B cell (primary cell): ENCODE measurements around the gene CCDC170. TPM values are rescaled to one million over a fixed set of nuclear protein-coding genes. Genes with fewer than 3 reads are reported as not detected.

Source experiments
- ATAC-seq: fragments of 200-7000 bp; cut with Tn5 transposase; one replicate; pipeline ENCODE4 v1.10.0; 2021; ENCODE audit warnings: low read depth, mild to moderate bottlenecking, moderate number of reproducible peaks, moderate library complexity
- CTCF ChIA-PET: fragments of 350-600 bp; sonication (Branson Sonifier 250); formaldehyde crosslinking; loops from one replicate; lab custom pipeline; 2021; ENCODE audit warnings: antibody characterized with exemption, inconsistent platforms; lab: Charles Lee
- POLR2A ChIA-PET: fragments of 350-600 bp; sonication (Branson Sonifier 250); formaldehyde crosslinking; loops from one replicate; lab custom pipeline; 2021; ENCODE audit warnings: antibody characterized with exemption; lab: Charles Lee
- DNase-seq: peaks from one replicate; pipeline ENCODE4 v3.0.0; 2013
- H2AFZ ChIP-seq: 2 replicates; pipeline ENCODE4 v1.6.1; 2012; ENCODE audit warnings: mild to moderate bottlenecking, low read depth, low read length; ENCODE audit not compliant: insufficient read depth, poor library complexity, severe bottlenecking
- H3K27ac ChIP-seq, 2 donors: 1 replicate in 1 of 2; 2 replicates in 1 of 2; pipeline ENCODE4 v1.5.1; 2012 to 2013; ENCODE audit warnings: low read length in 2 of 2, mild to moderate bottlenecking in 2 of 2, moderate library complexity in 1 of 2
- H3K27me3 ChIP-seq, 4 experiments: fragments of 200-600 bp in 1 of 4; sonication (generic) in 1 of 4; replicated peaks in 1 of 4; 1 replicate in 2 of 4; 2 replicates in 2 of 4; pipeline versions ENCODE4 v1.6.1 to v1.7.0; 2013 to 2016; ENCODE audit warnings: low read length in 3 of 4, mild to moderate bottlenecking in 2 of 4, mixed read lengths in 1 of 4, moderate library complexity in 1 of 4; ENCODE audit not compliant: insufficient read depth in 4 of 4, control insufficient read depth in 3 of 4; ENCODE audit errors: control extremely low read depth in 1 of 4
- H3K36me3 ChIP-seq, 2 experiments: replicated peaks in 1 of 2; 1 replicate in 1 of 2; 2 replicates in 1 of 2; pipeline versions ENCODE4 v1.6.1 to v1.7.1; 2013; ENCODE audit warnings: low read length in 1 of 2; ENCODE audit not compliant: insufficient read depth in 2 of 2, control insufficient read depth in 1 of 2; ENCODE audit errors: control extremely low read depth in 1 of 2, extremely low read depth in 1 of 2
- H3K4me1 ChIP-seq, 2 donors: fragments of 200-600 bp in 1 of 2; sonication (generic) in 1 of 2; 1 replicate in 1 of 2; 2 replicates in 1 of 2; pipeline versions ENCODE4 v1.5.1 to v1.6.1; 2013 to 2017; ENCODE audit warnings: low read length in 2 of 2; ENCODE audit not compliant: control insufficient read depth in 2 of 2, insufficient read depth in 2 of 2
- H3K4me2 ChIP-seq: replicated peaks from 2 replicates; pipeline ENCODE3; 2012; ENCODE audit warnings: mild to moderate bottlenecking, low read depth, low read length; ENCODE audit not compliant: poor library complexity, severe bottlenecking
- H3K4me3 ChIP-seq, 5 experiments: fragments of 200-600 bp in 1 of 5; sonication (generic) in 1 of 5; 1 replicate in 3 of 5; 2 replicates in 2 of 5; pipeline versions ENCODE4 v1.5.1 to v1.7.0; 2011 to 2016; ENCODE audit warnings: low read length in 4 of 5, mild to moderate bottlenecking in 4 of 5, low read depth in 2 of 5, control low read depth in 1 of 5, moderate library complexity in 1 of 5; ENCODE audit not compliant: insufficient read depth in 1 of 5; ENCODE audit errors: control extremely low read depth in 1 of 5, extremely low read depth in 1 of 5
- H3K79me2 ChIP-seq: fragments of 200-600 bp; sonication (generic); one replicate; pipeline ENCODE4 v1.6.0; 2016; ENCODE audit warnings: low read length; ENCODE audit not compliant: control insufficient read depth, insufficient read depth
- H3K9ac ChIP-seq: fragments of 200-600 bp; sonication (generic); 2 replicates; pipeline ENCODE4 v1.6.1; 2017; ENCODE audit warnings: mild to moderate bottlenecking, low read length, moderate library complexity
- H3K9me3 ChIP-seq, 3 donors: one replicate each; pipeline versions ENCODE4 v1.6.1 to v1.7.1; 2013; ENCODE audit warnings: low read length in 2 of 3; ENCODE audit not compliant: control insufficient read depth in 2 of 3, insufficient read depth in 1 of 3; ENCODE audit errors: control extremely low read depth in 1 of 3
- H4K20me1 ChIP-seq: 2 replicates; pipeline ENCODE4 v1.6.0; 2012; ENCODE audit warnings: mild to moderate bottlenecking, low read length; ENCODE audit not compliant: insufficient read depth, control insufficient read depth, poor library complexity, severe bottlenecking
- H3K27ac Mint-ChIP-seq: one replicate; pipeline ENCODE4 v1.8.0; 2021; ENCODE audit warnings: mixed read lengths
- H3K27me3 Mint-ChIP-seq: one replicate; pipeline ENCODE4 v1.8.0; 2021; ENCODE audit warnings: mixed read lengths
- H3K4me1 Mint-ChIP-seq: one replicate; pipeline ENCODE4 v1.8.0; 2021; ENCODE audit warnings: mixed read lengths
- H3K4me3 Mint-ChIP-seq: one replicate; pipeline ENCODE4 v1.8.0; 2021; ENCODE audit warnings: mixed read lengths
- H3K9me3 Mint-ChIP-seq: one replicate; pipeline ENCODE4 v1.8.0; 2022; ENCODE audit warnings: mixed read lengths; ENCODE audit not compliant: insufficient read depth
- EZH2 ChIP-seq: IDR thresholded peaks from 2 replicates; pipeline ENCODE4 v1.6.1; 2012; ENCODE audit warnings: borderline replicate concordance, low read depth, mild to moderate bottlenecking, moderate library complexity, low read length; ENCODE audit not compliant: insufficient read depth, poor library complexity, severe bottlenecking
- WGBS: methylation state at CpG from one replicate; pipeline ENCODE4 v1.1.5; 2013; ENCODE audit warnings: missing lambda C conversion rate; ENCODE audit not compliant: insufficient coverage; 5-methylcytosine and 5-hydroxymethylcytosine counted together
- intact Hi-C: fragments of 100-400 bp; cut with micrococcal nuclease; formaldehyde crosslinking; loops from one replicate; pipeline ENCODE4 v1.10.0; 2022
- polyA plus RNA-seq: library from polyadenylated mRNA; depleted of rRNA; stranded (reverse); fragments of >200 nt; gene quantifications from 2 replicates; pipeline ENCODE4 v1.2.3, GENCODE V29; 2012
- total RNA-seq, 2 donors: library from RNA; stranded (reverse); fragments of 120-200 nt in 1 of 2; gene quantifications; 1 replicate in 1 of 2; 2 replicates in 1 of 2; pipeline versions ENCODE4 v1.2.3 to v1.2.4, GENCODE V29; 2013 to 2022
- TF ChIP-seq, protein P1 (sequence below): fragments of 200-600 bp; IDR thresholded peaks from one replicate; pipeline ENCODE4 v1.8.0; 2022; ENCODE audit warnings: antibody characterized with exemption, mild to moderate bottlenecking

Gene CCDC170
- total and polyA plus RNA-seq, 2 donors (not counting 1 experiment from before 2014, with no cell fraction given): 0.01 TPM; not detected in 1

DNA sequence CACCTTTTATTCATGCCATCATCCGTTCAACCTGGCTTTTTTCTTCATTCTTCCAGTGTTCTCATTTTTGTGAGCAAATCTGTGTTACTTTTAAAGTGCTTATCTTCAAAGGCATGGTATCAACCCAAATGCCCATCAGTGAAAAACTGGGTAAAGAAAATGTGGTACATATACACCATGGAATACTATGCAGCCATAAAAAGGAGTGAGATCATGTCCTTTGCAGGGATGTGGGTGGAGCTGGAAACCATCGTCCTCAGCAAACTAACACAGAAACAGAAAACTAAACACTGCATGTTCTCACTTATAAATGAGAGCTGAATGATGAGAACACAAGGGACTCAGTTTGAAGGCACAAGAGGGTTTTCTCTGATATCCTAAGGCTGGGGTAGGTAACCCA lies 130.3 kb downstream of the CCDC170 start:
- no peak overlapping the region for H3K4me2 ChIP-seq
- H3K9ac ChIP-seq: no peak overlapping the region
- CTCF ChIA-PET: interaction anchor here (1.3 kb wide), 1 partner anchor 9 kb away, joined by 3 read pairs; no protein-coding TSS in a partner anchor
- H3K79me2 ChIP-seq: no peaks in the 10 kb centered on the region
- no peaks in the 10 kb centered on the region for H4K20me1 ChIP-seq
- no peaks in the 10 kb centered on the region for H3K9me3 ChIP-seq
- no peak overlapping the region for H3K27ac Mint-ChIP-seq
- POLR2A ChIA-PET: no interaction called here
- H3K4me3 ChIP-seq: no peak overlapping the region
- WGBS: no CpG with 5 or more reads among the region's 2 CpGs
- H3K4me3 Mint-ChIP-seq: no peak overlapping the region
- H3K9me3 Mint-ChIP-seq: no peaks in the 10 kb centered on the region
- intact Hi-C loops: no loop called here
- TF ChIP-seq EZH2: no peak
- TF ChIP-seq, protein P1, sequence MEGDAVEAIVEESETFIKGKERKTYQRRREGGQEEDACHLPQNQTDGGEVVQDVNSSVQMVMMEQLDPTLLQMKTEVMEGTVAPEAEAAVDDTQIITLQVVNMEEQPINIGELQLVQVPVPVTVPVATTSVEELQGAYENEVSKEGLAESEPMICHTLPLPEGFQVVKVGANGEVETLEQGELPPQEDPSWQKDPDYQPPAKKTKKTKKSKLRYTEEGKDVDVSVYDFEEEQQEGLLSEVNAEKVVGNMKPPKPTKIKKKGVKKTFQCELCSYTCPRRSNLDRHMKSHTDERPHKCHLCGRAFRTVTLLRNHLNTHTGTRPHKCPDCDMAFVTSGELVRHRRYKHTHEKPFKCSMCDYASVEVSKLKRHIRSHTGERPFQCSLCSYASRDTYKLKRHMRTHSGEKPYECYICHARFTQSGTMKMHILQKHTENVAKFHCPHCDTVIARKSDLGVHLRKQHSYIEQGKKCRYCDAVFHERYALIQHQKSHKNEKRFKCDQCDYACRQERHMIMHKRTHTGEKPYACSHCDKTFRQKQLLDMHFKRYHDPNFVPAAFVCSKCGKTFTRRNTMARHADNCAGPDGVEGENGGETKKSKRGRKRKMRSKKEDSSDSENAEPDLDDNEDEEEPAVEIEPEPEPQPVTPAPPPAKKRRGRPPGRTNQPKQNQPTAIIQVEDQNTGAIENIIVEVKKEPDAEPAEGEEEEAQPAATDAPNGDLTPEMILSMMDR: no peak
- no peak overlapping the region for H2AFZ ChIP-seq
- H3K27me3 ChIP-seq: no peaks in the 10 kb centered on the region
- H3K27me3 Mint-ChIP-seq: peaks cover 7% of the 10 kb centered on the region
- no peak overlapping the region for H3K27ac ChIP-seq
- no peaks in the 10 kb centered on the region for H3K36me3 ChIP-seq
- DNase-seq (no peak), ATAC-seq (no peak)
- H3K4me1 Mint-ChIP-seq: no peaks in the 10 kb centered on the region
- no peaks in the 10 kb centered on the region for H3K4me1 ChIP-seq

DNA sequence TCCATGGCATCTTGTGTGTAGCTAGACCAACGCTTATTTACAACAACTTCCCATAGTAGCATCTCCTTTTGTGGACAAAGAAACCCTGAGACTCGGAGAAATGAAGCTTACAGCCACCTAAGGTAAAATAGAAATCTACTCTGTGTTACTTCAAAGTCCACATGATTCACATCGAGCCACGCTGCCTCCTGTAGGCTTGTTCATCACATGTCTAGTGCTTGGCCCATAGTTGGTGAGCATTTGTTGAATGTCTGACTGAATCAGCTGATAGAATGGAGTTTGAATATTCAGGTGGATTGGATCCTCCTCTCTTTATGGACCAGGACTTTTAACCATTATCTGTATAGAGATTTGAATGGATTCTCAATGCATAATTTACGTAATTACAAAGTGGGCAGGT lies 130.7 kb downstream of the CCDC170 start:
- CTCF ChIA-PET: interaction anchor here (1.3 kb wide), 1 partner anchor 9 kb away, joined by 3 read pairs; no protein-coding TSS in a partner anchor
- H3K9me3 Mint-ChIP-seq: no peaks in the 10 kb centered on the region

More for the DNA sequence above, 130.7 kb downstream of the CCDC170 start:
- no peak overlapping the region for H3K4me3 Mint-ChIP-seq
- Histone ChIP-seq H3K27ac (no peak overlapping the region), H3K79me2 (no peaks in the 10 kb centered on the region), H2AFZ (no peak overlapping the region), H3K4me2 (no peak overlapping the region), H3K9ac (no peak overlapping the region), H4K20me1 (no peaks in the 10 kb centered on the region), H3K4me3 (no peak overlapping the region), H3K9me3 (no peaks in the 10 kb centered on the region), H3K27me3 (no peaks in the 10 kb centered on the region), H3K36me3 (no peaks in the 10 kb centered on the region), H3K4me1 (no peaks in the 10 kb centered on the region)
- peaks cover 7% of the 10 kb centered on the region for H3K27me3 Mint-ChIP-seq
- intact Hi-C loops: no loop called here
- H3K27ac Mint-ChIP-seq: no peak overlapping the region
- POLR2A ChIA-PET: no interaction called here
- no peak for ATAC-seq
- TF ChIP-seq, protein P1: no peak
- no peak for TF ChIP-seq EZH2
- H3K4me1 Mint-ChIP-seq: no peaks in the 10 kb centered on the region
- 87% methylated on average over 2 of the region's 5 CpGs for WGBS
- no peak for DNase-seq
